SH-SY5Y (cell line): ENCODE results near the gene MTR.

Experiments
- GATA2 ChIP-seq: IDR thresholded peaks from 2 replicates; pipeline ENCODE4 v1.6.1; 2011; ENCODE audit warnings: mild to moderate bottlenecking, low read depth, low read length
- GATA3 ChIP-seq: IDR thresholded peaks from 2 replicates; pipeline ENCODE4 v1.6.1; 2011; ENCODE audit warnings: low read depth, mild to moderate bottlenecking, low read length, moderate library complexity

GRCh38 chr1:236800623-236801022 lies 5.5 kb downstream of the MTR start:
- TF ChIP-seq GATA2 (no peak), GATA3 (no peak)
